LNCAP (cell line): ENCODE data around the gene LRP1B.

Source experiments
- TF ChIP-seq, protein P1 (sequence below): fragments of 450-650 bp; IDR thresholded peaks from 2 replicates; pipeline ENCODE4 v1.5.1; 2017; ENCODE audit warnings: mild to moderate bottlenecking

The LRP1B gene

DNA sequence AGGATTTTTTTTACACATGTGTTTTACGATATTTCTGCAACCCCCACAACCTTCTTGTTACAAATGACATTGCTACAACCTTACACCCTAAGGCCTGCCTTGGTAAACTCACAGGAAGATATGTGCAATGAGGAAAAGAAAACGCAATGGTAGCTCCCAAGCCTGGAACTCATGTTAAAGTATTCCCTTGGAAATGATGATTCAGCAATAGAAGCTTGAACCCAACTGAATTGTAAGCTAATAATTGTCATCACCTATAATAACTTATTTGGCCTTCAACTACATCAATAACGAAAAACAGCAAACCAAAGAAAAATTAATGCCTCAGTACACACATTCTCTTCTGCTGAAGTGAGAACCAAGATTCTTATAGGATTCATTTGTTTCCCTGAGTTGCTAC is 491.0 kb downstream of the LRP1B start:
- TF ChIP-seq, protein P1, sequence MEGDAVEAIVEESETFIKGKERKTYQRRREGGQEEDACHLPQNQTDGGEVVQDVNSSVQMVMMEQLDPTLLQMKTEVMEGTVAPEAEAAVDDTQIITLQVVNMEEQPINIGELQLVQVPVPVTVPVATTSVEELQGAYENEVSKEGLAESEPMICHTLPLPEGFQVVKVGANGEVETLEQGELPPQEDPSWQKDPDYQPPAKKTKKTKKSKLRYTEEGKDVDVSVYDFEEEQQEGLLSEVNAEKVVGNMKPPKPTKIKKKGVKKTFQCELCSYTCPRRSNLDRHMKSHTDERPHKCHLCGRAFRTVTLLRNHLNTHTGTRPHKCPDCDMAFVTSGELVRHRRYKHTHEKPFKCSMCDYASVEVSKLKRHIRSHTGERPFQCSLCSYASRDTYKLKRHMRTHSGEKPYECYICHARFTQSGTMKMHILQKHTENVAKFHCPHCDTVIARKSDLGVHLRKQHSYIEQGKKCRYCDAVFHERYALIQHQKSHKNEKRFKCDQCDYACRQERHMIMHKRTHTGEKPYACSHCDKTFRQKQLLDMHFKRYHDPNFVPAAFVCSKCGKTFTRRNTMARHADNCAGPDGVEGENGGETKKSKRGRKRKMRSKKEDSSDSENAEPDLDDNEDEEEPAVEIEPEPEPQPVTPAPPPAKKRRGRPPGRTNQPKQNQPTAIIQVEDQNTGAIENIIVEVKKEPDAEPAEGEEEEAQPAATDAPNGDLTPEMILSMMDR: no peak

DNA sequence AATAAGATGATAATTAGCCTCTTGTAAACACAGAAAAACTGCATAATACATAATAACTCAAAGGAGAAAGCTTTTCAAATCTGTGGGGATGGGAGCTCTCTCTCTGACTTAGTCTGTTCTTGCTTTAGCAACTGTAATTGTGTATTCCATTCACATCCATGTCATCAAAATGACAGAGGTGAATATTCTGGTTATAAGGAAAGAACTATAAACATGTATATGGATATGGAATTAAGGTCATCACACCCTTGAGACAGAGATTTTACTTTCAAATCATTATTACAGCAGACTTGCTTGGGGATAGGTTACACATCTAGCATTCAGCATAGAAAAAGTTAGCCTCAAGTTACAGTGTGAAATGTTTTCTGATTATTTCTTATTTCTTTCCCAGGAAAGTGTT is 497.7 kb downstream of the LRP1B start:
- TF ChIP-seq, protein P1: no peak

DNA sequence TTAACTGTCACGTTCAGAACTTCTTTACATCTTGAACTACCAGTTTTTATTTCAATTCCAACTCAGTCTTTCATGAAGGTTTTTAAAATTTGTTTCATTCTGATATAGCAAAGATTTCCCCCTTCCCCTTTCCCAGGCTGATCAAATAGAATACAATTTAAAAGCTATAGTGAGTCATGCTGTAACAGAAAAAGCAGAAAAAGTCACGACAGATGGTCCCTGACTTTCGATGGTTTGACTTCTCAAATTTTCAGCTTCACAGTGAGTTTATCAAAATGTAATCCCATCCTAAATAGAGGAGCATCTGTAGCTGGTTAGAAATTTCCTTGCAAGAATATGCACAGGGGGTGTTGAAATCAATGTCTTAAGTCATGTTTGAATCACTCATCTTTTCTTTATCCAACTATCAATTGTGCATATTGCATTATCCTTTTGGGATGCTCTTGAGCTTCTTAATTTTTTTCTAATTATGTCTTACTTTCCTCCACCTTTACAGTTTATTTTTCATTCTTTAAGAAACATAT is 500.3 kb downstream of the LRP1B start:
- TF ChIP-seq, protein P1: no peak

DNA sequence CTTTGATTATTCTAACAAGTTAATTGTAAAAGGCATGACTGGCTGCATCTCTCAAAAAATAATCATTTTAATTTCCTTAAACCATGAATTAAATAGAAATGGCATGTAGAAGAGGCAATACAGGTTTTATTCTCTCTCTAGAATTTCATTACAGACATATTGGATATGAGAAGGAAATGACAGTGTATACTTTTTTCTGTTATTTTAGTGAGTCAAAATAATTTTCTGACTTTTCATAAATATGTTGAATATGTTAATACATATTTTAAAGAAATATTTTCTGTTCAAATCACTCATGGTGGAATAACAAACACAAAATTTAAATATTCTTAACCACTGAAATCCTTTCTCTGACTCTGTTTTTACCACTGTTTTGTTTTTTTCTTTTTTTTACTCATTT is 510.4 kb downstream of the LRP1B start:
- TF ChIP-seq, protein P1: no peak

DNA sequence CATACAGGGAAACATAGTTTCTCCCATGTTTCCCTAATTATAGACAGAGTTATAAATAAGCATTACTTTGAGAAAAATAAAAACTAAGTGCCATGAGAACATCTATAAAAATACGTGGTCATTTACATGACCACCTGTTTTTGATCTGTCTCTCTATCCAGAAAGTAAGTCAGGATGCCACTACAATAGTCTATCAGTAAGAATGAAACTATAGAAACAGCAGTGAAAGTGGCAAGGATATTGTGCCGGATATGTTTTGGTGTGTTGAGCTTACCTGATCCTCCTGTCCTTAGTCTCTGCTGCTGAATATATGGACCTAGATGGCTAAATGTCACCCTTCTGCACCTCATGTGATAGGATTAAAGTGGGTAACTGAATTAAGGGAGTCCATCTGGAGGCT is 512.4 kb downstream of the LRP1B start:
- TF ChIP-seq, protein P1: no peak

DNA sequence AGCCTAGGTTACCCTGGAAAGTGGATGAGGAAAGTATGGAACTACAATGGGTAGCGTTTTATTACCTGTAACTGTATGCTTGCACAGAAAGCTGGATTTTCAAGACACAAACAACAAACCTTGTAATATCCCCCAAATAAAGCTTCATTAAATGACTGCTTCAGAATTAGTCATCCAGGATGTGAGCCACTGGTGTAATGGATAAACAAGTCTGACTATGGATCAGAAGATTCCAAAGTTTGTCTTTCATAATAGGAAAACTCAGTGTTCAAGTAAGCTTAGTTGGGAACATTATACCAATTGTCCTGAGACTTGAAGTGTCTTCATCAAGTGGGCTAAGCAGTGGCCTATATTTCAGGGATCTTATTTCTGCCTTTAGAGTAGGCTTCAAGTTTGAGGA is 518.8 kb downstream of the LRP1B start:
- TF ChIP-seq, protein P1: no peak

DNA sequence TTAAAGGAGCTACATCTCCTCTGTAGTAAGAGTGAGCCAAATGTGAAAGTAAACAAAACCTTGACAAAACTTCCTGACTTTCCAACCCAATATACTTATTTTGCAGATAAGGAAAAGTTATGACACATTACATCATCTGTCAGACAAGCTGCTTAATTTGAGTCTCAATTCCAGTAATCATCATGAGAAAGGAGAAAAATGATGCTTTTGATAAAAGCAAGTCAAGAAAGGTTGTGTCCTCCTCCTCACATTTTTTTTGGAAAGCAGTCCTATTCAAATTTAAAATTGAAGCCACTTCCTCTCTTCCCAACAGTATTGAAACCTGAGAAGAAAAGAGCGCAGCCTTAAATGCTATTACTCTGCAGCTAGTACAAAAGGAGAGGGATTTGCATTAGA is 519.6 kb downstream of the LRP1B start:
- TF ChIP-seq, protein P1: no peak

DNA sequence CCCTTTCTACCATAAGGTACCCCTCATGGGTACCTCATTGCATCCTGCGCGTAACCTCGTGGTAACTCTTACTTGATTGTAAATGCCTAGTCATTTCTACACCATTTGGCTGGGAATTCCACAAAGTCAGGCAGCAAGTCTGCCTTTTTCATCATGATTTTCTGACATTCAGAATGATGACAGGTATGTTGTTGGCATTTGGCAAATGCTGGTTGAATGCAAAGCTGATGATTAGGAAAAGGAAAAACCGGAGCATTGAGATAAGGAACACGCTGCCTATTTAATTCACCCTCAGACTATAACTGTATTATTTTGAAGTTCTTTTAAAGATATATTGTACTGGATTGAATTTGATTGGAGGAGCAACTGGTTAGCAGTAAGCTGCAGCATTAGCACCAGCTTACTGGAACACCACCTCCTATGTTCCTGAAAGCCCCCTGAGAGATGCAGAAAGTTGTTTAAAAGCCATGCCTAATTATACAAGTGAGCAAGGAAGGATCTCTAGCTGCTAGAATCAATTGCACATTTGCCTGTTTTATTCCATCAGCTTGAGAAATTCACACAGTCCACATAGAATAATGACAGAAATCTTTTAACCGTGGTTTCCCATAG is 520.1 kb downstream of the LRP1B start:
- TF ChIP-seq, protein P1: no peak
